Stimulated activated CD4-positive, alpha-beta T cell treated with anti-CD3 and anti-CD28 coated beads, Interleukin-2, amount 100 ng/mL, for 48 hours (primary cell): ENCODE results near the gene TRIM71.
"Not testable (repeated sequence)": the region's sequence is repeated elsewhere in the genome, so short reads cannot be mapped to it uniquely, and the experiment has no call there.

Experiments used
- DNase-seq, 2 donors: peaks; one replicate each; pipeline ENCODE4 v3.0.0-alpha.2; 2020

Gene TRIM71

DNA sequence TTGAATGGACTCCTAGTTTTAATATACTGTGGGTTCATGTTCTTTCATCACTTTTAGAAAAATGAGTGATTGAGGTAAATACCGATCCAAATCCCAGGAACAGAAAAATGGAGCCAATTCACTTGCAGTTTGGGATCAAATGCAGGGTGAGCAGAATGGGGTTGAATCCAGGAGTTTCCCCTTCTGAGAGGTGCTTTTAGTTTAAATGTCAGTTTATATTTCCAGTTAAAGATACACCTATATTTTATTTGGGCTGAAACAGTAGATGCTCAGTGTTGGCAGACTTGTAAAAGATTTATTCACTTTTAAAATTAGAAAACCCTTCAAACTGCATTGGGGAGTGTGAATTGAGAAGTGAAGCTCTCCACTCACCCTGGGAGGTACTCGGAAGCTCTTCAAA is 2.6 kb downstream of the TRIM71 start:
- DNase-seq = no peak

DNA sequence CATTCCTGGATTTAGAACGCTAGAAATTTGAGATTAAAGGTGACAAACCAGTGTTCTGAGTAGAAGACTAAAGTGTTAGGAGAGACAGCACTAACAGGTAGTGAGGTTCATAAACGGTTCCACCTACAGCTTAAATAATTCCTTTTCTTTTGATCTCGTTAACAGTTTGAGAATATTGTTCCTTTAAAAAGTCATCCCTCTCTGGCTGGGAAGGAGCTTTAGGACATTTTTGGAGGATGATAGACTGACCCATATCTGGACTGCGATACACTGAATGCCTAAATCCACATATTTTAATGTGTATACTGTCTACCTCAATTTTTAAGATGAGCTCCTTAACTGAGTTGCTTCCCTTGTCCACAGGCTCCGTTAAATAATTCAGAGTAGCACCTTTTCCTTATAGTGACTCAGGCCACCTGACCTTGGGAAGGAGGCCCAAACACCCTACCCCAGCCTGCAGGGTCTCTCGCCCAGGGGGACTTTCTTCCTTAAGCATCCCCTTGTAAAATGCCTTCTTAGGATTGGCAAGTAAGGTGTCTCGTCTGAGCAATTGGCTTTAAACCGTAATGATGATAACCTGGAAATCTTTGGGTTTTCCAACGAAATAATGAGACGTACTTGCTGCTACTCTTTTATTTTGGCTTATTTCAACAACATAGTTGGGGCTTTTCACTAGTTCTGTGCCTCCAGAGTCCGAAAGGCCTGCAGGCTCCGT is 3.3 kb downstream of the TRIM71 start:
- DNase-seq = no peak

DNA sequence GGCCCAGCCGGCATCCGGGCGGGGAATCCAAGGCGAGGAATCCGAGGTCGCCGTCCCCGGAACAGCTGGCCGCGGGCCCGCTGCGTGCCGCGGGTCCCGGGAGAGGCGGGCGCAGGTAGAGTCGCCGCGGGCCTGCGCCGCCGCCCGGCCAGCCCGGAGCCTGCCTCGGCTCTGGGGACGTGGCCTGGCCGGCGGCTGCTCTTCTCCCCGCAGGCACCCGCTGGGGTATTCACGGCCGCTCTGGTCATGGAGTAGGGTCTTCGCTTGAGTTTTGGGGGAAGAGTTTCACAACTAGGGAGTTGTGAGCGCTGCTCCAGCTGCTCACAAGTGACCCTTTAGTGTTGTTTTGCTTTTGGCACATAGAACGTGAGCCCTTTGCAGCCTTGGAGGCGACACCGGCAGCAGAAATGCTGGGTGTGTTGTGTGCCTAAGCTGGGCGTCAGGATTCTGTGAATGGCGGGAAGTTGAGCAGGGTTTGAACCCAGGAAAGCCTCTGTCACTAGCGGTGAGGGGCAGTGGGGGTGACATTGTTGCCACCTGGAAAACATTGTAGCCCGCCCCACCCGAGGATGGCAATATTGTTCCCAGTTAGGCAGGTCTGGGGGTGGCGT is 4.0 kb downstream of the TRIM71 start:
- no peak for DNase-seq

DNA sequence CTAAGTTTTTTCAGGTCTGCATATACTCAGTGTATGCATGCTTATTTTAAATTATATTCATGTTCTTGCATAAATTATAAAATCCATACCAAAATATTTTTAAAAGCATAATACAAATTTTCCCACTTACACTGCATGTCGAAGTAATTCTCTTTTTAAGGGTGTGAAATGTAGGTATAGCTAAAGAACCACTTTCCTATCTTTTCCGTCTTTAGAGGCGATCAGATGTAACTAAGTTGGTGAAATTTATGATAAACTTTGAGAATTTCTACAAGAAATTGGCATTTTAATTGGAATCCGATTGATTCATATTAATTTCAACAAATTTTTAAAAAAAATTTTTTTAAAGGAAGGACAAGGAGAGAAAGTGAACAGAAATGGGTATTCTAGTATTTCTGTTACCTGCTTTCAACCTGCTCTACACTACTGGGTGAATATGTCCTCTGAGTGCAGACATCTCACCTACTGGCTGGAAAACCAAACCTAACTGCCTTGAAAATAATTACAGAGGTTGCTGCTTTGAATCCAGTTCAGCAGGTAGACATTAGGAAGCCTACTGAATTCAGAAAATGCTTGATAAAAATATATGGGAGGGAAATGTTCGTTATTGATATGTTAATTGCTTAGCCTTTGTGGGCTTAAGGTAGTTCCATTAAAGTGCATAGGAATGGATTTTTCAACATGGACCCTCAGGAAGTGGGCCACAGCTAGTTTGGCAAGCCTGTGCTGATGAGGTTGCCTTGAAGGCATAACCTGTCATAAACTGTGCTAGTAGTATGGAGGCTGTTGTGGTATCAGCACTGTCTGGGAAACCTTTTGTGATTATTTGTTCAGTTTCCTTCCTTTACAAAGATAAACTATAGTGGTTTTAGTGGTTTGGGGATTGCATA is 5.1 kb downstream of the TRIM71 start:
- no peak for DNase-seq

DNA sequence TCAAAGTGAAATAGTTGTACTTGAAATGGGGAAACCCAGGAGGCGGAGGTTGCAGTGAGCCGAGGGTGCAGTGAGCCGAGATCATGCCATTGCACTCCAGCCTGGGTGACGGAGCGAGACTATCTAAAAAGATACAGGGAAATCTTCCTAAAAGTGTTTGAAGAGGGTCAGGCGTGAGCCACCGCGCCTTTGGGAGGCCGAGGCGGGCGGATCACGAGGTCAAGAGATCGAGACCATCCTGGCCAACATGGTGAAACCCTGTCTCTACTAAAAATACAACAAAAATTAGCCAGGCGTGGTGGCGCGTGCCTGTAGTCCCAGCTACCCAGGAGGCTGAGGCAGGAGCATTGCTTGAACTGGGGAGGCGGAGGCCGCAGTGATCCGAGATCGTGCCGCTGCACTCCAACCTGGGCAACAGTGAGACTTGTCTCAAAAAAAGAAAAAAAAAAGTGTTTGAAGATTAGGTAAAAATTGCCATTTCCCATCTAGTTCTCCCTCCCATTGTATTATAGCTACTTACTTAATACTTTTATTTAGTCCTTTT is 5.9 kb downstream of the TRIM71 start:
- DNase-seq = not testable (repeated sequence)

DNA sequence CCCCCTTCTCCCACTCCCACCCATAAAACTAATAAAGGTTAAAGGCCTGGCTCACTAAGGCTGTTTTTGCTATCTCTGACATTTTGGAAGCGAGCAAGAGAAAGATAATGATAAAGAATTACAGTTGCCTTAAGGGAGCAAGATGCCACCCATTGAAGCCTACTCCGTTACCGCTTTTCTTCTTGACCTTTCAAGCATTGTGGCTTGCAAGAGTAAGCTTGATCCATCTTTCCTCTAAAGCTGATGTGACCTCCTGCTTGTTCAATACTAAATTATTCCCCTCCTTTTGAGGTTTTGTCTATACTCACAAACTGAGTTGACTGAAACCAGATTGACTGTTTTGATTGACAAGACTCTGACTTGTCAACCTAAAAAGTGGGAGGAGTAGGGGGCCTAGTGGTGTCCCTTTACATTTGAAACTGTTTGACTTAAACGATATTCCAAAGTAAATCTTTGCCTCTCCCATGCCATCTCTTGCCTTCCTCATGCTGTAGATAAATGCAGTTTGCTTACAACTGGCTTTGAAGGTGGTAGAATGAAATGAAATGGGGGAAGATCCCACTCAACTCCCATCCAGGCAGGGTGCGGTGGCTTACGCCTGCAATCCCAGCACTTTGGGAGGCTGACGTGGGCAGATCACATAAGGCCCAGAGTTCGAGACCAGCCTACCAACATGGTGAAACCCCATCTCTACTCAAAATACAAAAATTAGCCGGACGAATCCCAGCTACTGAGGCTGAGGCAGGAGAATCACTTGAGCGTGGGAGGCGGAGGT is 8.0 kb downstream of the TRIM71 start:
- no peak for DNase-seq

DNA sequence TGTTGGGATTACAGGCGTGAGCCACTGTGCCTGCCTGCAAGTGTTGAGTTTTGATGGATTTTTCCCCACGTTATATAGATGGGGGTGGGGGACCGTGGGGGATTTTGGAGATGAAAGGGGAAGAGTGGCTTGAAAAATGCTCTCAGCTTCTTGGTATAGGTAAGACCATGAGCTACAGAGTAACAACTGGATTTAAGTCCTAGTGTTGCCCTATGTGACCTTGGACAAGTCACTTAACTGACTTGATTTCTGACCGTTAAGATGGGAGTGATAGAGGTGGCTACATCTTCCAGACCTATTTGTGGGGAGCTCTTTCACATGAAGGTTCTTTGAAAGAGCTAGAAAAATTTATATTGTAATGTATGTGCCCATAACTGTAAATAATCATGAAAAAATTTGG is 13.3 kb downstream of the TRIM71 start:
- no peak for DNase-seq

DNA sequence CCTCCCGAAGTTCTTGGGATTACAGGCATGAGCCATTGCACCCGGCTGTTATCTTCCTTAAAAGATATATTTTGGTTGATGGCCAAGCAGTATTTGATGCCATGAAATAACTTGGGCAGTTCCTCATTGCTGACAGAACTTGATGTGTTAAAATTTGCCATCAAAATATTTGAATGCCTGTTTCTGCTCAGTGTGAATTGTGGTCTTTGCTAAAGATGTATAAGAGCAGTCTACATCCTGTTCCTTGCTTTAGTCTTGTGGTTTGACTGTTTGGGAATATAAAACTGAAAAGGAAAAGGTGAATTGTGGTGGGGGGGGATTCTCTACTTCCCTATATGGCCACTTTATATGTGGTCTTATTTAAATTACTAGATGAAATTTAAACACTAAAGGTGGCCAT is 14.0 kb downstream of the TRIM71 start:
- no peak for DNase-seq

DNA sequence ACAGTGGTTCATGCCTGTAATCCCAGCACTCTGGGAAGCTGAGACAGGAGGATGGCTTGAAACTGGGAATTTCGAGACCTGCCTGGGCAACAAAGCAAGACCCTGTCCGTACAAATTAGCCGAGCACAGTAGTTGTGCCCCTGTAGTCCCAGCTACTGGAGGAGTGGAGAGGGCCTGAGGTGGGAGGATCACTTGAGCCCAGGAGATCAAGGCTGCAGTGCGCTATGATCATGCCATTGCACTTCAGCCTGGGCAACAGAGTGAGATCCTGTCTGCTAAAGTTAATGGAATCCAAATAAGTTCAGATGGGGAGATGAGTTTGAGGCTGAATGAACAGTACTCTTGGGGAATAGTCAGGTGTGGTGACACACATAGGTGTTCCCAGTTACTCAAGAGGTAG is 14.4 kb downstream of the TRIM71 start:
- no peak for DNase-seq

DNA sequence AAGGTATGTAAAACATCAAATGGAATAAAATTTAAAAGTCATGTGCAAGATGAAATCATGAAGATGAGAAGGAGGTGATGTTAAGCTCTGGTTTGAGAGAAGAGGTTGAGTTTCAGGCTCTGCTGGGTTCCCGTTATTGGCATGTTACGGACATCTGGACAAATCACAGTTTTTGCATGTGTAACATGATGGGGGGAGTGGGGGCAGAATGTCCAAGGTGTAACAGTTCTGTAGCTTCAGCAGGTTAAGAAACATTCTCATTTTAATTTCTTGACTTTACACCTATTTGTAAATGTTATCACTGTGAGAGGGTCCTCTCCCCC is 17.2 kb downstream of the TRIM71 start:
- no peak for DNase-seq

DNA sequence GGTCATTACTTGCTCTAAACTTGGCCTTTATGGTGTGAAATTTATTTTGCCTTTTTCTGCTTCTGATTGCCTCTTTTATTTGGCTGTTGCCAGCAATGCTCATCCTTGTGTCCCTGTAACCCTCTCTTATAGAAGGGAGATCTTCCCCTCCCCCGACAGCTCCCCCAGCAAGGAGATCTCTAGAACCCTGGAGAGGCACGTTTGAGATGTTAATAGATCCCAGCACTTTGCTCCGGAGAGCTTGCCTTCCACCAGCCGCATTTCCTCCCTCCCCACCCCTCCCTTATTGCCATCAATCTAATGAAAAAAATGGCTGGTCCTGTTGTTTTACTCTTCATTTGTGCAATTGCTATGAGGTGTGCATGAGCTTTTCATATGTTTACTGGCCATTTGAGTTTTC is 18.2 kb downstream of the TRIM71 start:
- no peak for DNase-seq

DNA sequence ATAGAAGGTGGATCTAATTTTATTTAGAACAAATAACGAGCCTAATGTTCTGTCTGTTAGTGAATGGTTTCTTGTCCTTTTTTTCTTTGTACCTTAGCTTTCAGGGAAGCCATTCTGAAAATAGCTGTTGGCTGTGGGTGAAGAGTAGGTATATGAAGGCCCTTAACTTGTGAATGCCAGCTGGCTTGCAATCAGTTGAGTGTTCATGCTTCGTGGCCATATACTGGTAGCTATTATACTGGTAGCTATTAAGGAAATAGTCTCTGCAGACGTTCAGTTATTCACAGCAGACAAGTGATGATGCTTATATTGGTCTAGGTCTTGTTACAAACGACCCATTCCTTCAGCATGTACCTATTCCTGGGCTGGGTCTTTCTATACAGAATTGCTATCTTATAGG is 18.8 kb downstream of the TRIM71 start:
- DNase-seq = no peak

DNA sequence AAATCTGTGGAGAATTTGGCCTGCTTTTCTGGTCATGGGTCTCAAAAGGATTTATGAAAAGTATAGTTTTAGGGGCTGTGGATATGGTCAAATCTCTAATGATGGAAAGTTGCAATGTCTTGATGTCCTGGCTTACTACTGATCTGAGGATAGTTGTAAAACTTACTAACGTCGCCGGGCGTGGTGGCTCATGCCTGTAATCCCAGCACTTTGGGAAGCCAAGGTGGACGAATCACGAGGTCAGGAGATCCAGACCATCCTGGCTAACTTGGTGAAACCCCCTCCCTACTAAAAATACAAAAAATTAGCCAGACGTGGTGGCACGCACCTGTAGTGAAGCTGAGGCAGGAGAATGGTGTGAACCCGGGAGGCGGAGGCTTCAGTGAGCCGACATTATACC is 19.6 kb downstream of the TRIM71 start:
- DNase-seq = no peak

DNA sequence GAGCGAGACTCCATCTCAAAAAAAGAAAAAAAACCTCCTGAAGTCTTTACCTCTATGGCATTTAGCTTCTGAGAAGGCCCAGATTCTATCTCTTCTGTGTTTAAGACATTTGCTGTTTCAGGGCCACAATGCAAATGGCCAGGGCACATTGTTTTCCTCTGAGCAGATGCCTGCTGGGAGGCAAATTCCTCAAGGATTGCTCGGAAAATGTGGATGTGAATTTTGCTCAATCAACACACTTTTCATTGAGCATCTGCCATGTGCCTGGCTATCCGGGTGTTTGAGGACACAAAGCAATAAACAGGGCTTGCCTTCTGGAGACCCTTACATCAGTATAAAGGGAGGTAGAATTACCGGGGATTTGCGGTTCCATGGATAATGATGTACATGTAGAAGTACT is 20.0 kb downstream of the TRIM71 start:
- DNase-seq = no peak

DNA sequence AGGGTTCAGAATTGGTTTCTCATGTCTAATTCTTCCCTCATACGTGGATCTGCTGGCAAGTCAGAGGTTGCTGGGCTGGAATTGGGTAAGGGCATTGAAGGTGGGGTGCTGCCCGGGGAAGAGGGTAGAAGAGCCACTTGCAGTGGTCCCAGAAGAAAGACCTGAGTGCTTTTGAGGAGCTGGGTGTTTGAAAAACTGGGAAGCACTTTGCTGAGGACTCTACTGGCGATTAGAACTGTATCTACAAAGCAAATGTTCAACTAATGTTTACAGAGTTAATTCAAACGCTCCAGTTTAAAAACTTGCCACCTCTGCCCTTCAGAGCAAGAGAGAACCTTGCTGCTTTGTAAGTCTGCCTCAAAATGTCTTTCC is 21.9 kb downstream of the TRIM71 start:
- no peak for DNase-seq

DNA sequence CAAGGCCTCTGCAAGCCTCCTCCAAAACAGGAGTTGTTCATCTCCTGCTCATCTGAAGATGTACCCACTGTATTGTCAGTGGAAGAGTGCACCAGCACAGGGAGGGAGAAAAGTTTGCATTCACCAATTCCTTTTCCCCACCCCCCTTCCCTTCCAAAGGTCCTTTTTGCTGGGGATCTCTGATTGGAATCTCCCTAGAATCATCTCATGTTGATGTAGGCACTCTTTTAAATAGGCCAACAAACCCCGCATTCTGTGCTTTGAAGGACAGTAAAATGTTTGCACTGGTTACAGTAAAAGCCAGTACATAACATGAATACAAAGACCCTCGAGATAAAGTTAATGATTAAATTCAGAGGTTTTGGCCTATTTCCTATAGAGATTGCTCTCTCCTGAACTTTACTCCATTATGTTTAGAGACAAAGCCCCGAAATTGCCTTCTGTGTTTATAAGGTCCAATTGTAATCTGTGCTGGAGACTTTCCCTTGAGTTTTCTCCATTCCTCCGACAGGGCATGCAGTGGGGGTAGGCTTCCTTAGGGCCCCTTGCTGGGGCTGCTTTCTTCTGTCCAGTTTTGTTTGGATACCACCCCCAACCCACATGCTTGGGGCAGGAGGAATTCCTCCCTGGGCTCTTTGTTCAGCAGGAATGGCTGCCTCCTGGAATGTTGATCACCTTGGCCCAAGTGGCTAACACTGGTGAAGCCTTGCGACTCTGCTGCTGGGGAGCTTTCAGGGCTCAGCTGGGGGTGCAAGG is 22.5 kb downstream of the TRIM71 start:
- no peak for DNase-seq

DNA sequence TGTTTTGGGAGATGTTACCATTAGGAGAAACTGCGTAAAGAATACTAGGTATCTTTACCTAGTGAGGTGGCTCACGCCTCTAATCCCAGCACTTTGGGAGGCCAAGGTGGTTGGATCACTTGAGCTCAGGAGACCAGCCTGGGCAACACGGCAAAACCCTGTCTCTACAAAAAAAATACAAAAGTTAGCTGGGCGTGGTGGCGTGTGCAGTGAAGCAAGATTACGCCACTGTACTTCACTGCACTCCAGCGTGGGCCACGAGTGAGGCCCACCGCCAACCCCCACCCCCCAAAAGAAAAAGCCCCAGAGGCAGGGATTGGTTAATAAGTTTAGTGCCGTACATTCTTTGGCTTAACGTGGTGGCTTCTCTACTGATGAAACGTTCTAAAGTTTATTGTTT is 23.5 kb downstream of the TRIM71 start:
- DNase-seq = no peak

DNA sequence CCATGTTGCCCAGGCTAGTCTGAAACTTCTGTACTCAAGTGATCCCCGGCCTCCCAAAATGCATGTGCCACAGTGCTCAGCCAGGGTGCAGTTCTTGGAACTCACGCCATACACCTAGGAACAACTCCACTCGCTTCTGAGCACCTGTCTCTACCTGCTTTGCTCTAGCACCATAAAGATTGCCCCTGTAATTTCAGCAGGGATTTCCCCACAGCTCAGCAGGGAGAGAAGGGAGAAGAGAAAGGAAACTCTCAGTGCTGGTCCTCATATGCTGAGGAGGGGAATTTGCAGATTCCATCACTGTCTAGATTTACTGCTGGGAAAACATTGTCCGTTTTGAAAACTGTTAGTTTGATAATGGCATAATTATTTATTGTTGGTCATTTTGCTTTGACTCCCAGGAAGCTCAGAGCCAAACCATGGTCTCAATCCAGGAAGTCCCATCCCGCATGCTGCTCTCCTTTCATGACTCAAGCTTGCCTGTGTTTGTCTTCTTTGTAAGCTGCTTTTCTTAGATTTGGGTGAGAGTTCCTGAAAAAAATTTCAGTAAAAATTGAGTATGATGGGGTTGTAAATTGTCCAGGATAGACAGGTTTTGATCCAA is 24.2 kb downstream of the TRIM71 start:
- no peak for DNase-seq

DNA sequence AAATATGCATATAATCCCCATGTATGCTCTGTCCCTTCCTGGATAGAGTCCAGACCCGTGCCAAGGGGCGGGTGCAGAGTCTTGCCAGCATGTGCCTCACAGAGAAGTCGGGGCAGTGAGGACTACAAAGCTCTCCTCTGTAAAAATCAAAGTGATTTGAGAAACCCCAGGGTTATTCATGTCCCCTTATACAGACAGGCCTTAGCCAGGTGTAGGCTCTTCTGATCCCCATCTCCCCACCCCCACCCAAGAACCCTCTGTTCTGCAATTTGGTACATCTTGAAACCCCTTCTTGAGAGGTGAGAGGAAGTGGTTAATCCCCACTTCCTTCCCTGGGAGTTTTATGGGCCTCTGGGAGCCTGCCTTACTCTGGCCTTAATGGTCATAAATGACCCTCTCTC is 24.7 kb downstream of the TRIM71 start:
- DNase-seq = no peak

DNA sequence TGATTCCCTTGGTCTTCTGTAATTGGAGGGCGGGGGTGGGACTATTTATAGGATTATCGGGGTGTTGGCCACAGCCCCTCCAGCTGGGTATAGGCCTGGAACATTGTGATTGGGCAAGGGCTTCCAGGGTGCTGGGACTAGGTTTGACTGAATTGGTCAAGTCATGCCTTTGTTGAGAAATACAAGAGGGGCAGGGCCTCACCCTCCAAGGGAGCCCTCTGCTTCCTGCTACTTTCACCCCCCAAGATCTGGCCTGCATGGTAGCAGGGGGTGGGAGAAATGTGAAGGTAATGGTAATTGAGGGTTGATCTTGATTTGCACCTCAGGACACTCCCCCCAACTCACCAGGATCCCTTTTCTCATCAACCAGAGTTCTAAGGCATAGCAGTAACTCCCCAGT is 25.2 kb downstream of the TRIM71 start:
- no peak for DNase-seq

DNA sequence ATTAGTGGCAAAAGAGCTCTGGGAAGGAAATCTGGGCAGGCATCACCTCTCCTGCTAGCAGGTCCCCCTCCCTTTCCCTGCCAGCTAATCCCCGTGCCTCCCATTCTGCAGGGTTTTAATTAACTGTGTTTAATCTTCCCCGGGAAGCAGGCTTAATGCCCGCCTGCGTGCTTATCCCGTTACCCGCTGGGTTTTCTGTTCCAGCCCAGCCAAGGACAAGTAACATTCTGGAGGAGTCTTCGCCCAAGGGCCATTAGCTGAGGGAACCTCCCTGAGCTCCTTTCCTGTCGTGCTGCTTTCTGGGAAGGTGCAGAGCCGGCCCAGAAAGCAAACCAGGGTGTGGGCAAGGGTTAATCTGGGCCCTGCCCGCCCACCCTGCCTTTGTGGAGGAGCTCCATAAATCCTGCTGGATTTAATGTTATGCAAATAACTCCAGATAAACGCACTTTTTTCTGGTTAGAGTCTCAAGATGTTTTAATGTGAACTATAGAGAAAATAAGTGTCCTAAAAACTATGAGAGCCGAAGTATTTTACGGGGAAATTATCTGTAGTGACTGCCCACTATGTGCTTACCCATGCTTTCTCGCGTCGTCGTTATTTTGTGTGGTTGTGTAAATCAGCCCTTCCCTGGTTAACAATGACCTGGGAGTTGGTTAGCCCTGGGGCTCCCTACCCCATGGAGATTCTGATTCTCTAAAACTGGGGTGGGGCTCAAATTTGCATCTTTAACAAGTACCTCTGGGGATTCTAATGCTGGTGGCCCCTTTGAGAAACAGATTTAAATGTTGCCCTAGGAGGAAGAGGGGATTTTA is 25.9 kb downstream of the TRIM71 start:
- DNase-seq = no peak
